Endothelial cell of umbilical vein (primary cell): ENCODE data around the gene CDK5. TPM values are rescaled to one million over a fixed set of nuclear protein-coding genes. Genes with fewer than 3 reads are reported as not detected.

ENCODE experiments used
- BruUV-seq: library from RNA; stranded (reverse); fragments of 400-500 nt; replicated peaks from 2 replicates; lab custom pipeline; 2021; lab: Mats Ljungman, UMichigan
- CTCF ChIA-PET: fragments of 300-600, 350-600 bp; sonication (Branson Sonifier 250); formaldehyde crosslinking; loops from one replicate; lab custom pipeline; 2021; ENCODE audit warnings: antibody characterized with exemption, inconsistent platforms; lab: Charles Lee
- POLR2A ChIA-PET: fragments of 300-600, 350-600 bp; sonication (Branson Sonifier 250); formaldehyde crosslinking; loops from one replicate; lab custom pipeline; 2021; ENCODE audit warnings: antibody characterized with exemption, inconsistent platforms; lab: Charles Lee
- DNase-seq: peaks from one replicate; pipeline ENCODE4 v3.0.0-alpha.2; 2011; ENCODE audit warnings: low read depth, low spot score
- FAIRE-seq: peaks from 2 replicates; lab custom pipeline; 2011; peaks lifted over from hg19 to GRCh38; lab: Jason Lieb, UNC
- H2AFZ ChIP-seq: 2 replicates; pipeline ENCODE4 v1.6.0; 2012; ENCODE audit warnings: low read depth, low read length, control low read depth, inconsistent platforms
- H3K27ac ChIP-seq: 2 replicates; pipeline ENCODE4 v1.5.1; 2011; ENCODE audit warnings: low read depth, mild to moderate bottlenecking, control low read depth, low read length, moderate library complexity; ENCODE audit not compliant: insufficient read depth
- H3K27me3 ChIP-seq, 2 experiments: 2 replicates each; pipeline versions ENCODE4 v1.6.0 to v1.6.1; 2011; ENCODE audit warnings: low read length in 2 of 2, mixed read lengths in 1 of 2; ENCODE audit not compliant: control insufficient read depth in 2 of 2, insufficient read depth in 2 of 2
- H3K36me3 ChIP-seq, 2 experiments: 2 replicates in 1 of 2; 3 replicates in 1 of 2; pipeline ENCODE4 v1.5.1; 2011; ENCODE audit warnings: low read length in 2 of 2, mild to moderate bottlenecking in 1 of 2, moderate library complexity in 1 of 2; ENCODE audit not compliant: control insufficient read depth in 2 of 2, insufficient read depth in 2 of 2; ENCODE audit errors: extremely low read depth in 1 of 2
- H3K4me1 ChIP-seq: 3 replicates; pipeline ENCODE4 v1.5.1; 2011; ENCODE audit warnings: mild to moderate bottlenecking, low read length; ENCODE audit not compliant: control insufficient read depth, insufficient read depth; ENCODE audit errors: extremely low read depth
- H3K4me2 ChIP-seq: 2 replicates; pipeline ENCODE4 v1.6.1; 2011; ENCODE audit warnings: low read length, control low read depth, mixed read lengths; ENCODE audit not compliant: insufficient read depth
- H3K4me3 ChIP-seq, 3 experiments: fragments of 200-600 bp in 1 of 3; sonication (generic), shearing (Covaris generic) in 1 of 3; replicated peaks in 1 of 3; 2 replicates each; pipeline ENCODE4 v1.5.1; 2011 to 2016; ENCODE audit warnings: control low read depth in 3 of 3, low read length in 3 of 3, mild to moderate bottlenecking in 2 of 3, inconsistent platforms in 1 of 3, low read depth in 1 of 3, moderate library complexity in 1 of 3; ENCODE audit not compliant: insufficient read depth in 1 of 3
- H3K79me2 ChIP-seq: 2 replicates; pipeline ENCODE4 v1.6.0; 2012; ENCODE audit warnings: low read length, inconsistent platforms; ENCODE audit not compliant: control insufficient read depth, insufficient read depth
- H3K9ac ChIP-seq: replicated peaks from 2 replicates; pipeline ENCODE3; 2011; ENCODE audit warnings: low read length, control low read depth; ENCODE audit not compliant: insufficient read depth; ENCODE audit errors: extremely low read depth
- H3K9me1 ChIP-seq: replicated peaks from 3 replicates; pipeline ENCODE4 v1.6.0; 2011; ENCODE audit warnings: mild to moderate bottlenecking, low read length; ENCODE audit not compliant: control insufficient read depth, insufficient read depth; ENCODE audit errors: extremely low read depth
- H3K9me3 ChIP-seq: replicated peaks from 2 replicates; pipeline ENCODE4 v1.5.1; 2012; ENCODE audit warnings: low read length, inconsistent platforms; ENCODE audit not compliant: control insufficient read depth, insufficient read depth
- H4K20me1 ChIP-seq: replicated peaks from 2 replicates; pipeline ENCODE3; 2011; ENCODE audit warnings: mild to moderate bottlenecking, low read length; ENCODE audit not compliant: control insufficient read depth, insufficient read depth; ENCODE audit errors: extremely low read depth
- CTCF ChIP-seq, 2 donors: IDR thresholded peaks; 1 replicate in 1 of 2; 2 replicates in 1 of 2; pipeline ENCODE4 v1.5.1; 2011; ENCODE audit warnings: low read length in 2 of 2, mild to moderate bottlenecking in 2 of 2, moderate library complexity in 2 of 2, control low read depth in 1 of 2, inconsistent platforms in 1 of 2, low read depth in 1 of 2; ENCODE audit not compliant: insufficient read depth in 1 of 2; ENCODE audit errors: extremely low read depth in 1 of 2
- EZH2 ChIP-seq: IDR thresholded peaks from 2 replicates; pipeline ENCODE4 v1.6.1; 2012; ENCODE audit warnings: borderline replicate concordance, low read depth, mild to moderate bottlenecking, moderate library complexity, low read length, inconsistent platforms; ENCODE audit not compliant: severe bottlenecking
- FOS ChIP-seq: IDR thresholded peaks from 2 replicates; pipeline ENCODE4 v1.6.1; 2011; ENCODE audit warnings: mild to moderate bottlenecking, low read length, moderate library complexity, borderline replicate concordance; ENCODE audit not compliant: insufficient read depth
- GATA2 ChIP-seq: IDR thresholded peaks from 2 replicates; pipeline ENCODE4 v1.7.0; 2011; ENCODE audit warnings: low read depth, mild to moderate bottlenecking, moderate library complexity, mixed read lengths, low read length; ENCODE audit not compliant: insufficient read length, insufficient read depth
- JUN ChIP-seq: IDR thresholded peaks from 2 replicates; pipeline ENCODE4 v1.6.1; 2011; ENCODE audit warnings: borderline replicate concordance, low read depth; ENCODE audit not compliant: insufficient read length, insufficient read depth
- MAX ChIP-seq: IDR thresholded peaks from 2 replicates; pipeline ENCODE4 v1.6.1; 2011; ENCODE audit not compliant: insufficient read depth, insufficient read length
- MYC ChIP-seq: IDR thresholded peaks from one replicate; pipeline ENCODE4 v1.6.1; 2011; ENCODE audit warnings: mild to moderate bottlenecking, low read depth, low read length
- POLR2A ChIP-seq: IDR thresholded peaks from 2 replicates; pipeline ENCODE4 v1.6.1; 2012; ENCODE audit warnings: low read depth, mild to moderate bottlenecking, control low read depth, low read length
- POLR2AphosphoS5 ChIP-seq: IDR thresholded peaks from 2 replicates; pipeline ENCODE4 v1.6.1; 2012; ENCODE audit warnings: low read depth, mild to moderate bottlenecking, control low read depth, low read length, moderate library complexity; ENCODE audit not compliant: insufficient read depth
- dilution Hi-C: fragments of 300-500 bp; cut with MboI; formaldehyde crosslinking; loops from one replicate; pipeline ENCODE4 v1.15.0; 2019; ENCODE audit warnings: low sequenced_read_pairs; ENCODE audit not compliant: extremely low pct_ligation_motif_present
- intact Hi-C: fragments of 100-400 bp; cut with micrococcal nuclease; formaldehyde crosslinking; loops from one replicate; pipeline ENCODE4 v1.10.0; 2022
- polyA plus RNA-seq, 4 experiments: library from polyadenylated mRNA; depleted of rRNA in 3 of 4; stranded (reverse) in 3 of 4; unstranded in 1 of 4; fragments of >200 nt; gene quantifications; 2 replicates each; pipeline versions ENCODE4 v1.2.1 to v1.2.3, GENCODE V29; 2011 to 2012; ENCODE audit warnings: missing spikeins in 1 of 4
- total RNA-seq: library from RNA; stranded (reverse); gene quantifications from 2 replicates; pipeline ENCODE4 v1.2.3, GENCODE V29; 2021

Gene CDK5
- total and polyA plus RNA-seq, 2 donors (not counting 3 experiments of a cell fraction or from before 2014, with no cell fraction given), result 16.5 to 38.3 TPM

- Histone ChIP-seq H3K27ac (no peak overlapping the region), H3K4me1 (no peaks in the 10 kb centered on the region), H3K79me2 (no peaks in the 10 kb centered on the region), H3K9me3 (no peaks in the 10 kb centered on the region), H3K36me3 (peaks cover 16 to 74% of the 10 kb centered on the region in 2 experiments), H4K20me1 (no peaks in the 10 kb centered on the region), H3K4me2 (no peak overlapping the region), H3K9ac (no peak overlapping the region), H3K27me3 (no peaks in the 10 kb centered on the region), H2AFZ (no peak overlapping the region), H3K9me1 (no peaks in the 10 kb centered on the region), H3K4me3 (no peak overlapping the region)
- BruUV-seq, result no TSS peak
- FAIRE-seq, result no peak
- CTCF ChIA-PET, result no interaction called here
- POLR2A ChIA-PET, result no interaction called here
- intact Hi-C loops (no loop called here), dilution Hi-C loops (no loop called here)
- TF ChIP-seq GATA2, result no peak
- TF ChIP-seq POLR2AphosphoS5, result no peak
- no peak for TF ChIP-seq POLR2A
- TF ChIP-seq JUN, result no peak
- TF ChIP-seq FOS, result no peak
- no peak for TF ChIP-seq MAX
- TF ChIP-seq CTCF (IDR thresholded peaks at IDR 0.05; ENCODE audit: extremely low read depth in 1 of 2, insufficient read depth in 1 of 2, low read depth in 1 of 2, low read length in 2 of 2), result no peak
- TF ChIP-seq MYC, result no peak
- no peak for TF ChIP-seq EZH2
- DNase-seq, result no peak
Observed at GRCh38 chr7:151070574-151070960, 12.9 kb upstream of the CDK5 start.
